DMS153 (cell line): Measurements from ENCODE around the gene HOXA13.

Source experiments
- DNase-seq: peaks from one replicate; lab custom pipeline; 2025; lab: John Stamatoyannopoulos, UW

Gene HOXA13

DNA sequence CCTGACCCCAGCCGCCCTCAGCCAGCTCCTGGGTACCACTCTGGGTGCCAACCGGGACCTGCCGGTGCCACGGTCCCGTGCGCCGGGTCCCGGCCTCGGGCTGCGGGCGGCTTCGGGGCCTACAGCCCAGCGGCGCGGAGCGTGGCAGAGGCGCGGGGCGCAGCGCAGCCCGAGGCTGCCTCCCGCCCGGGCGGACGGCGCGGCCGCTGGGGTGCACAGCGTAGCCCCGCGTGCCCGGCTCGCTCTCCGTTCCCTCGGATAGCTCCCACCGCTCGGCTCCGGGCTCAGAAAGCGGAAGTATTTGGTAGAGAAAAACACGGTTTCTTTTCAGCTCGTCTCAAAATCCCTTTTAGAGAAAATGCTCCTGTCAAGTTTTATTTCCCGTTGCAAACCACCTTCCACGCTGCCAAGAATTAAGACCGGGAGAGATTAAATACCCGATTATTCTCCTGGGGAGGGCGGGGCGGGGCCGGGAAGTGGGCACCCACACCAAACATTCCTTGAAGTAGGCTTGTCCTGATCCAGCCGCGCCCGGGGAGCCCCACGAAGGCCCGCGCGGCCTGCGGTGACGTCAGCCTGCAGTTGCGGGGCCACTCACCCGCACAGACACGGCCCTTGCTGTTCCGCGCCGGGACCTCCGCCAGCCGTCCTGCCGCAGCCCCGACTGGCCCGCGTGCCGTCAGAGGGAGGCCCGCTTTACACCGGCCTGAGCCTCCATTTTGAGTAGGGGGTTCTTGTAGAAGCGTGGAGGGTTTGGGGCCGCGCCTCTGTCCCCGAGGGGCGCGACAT, 7.2 kb downstream of the HOXA13 start:
- no peak for DNase-seq

DNA sequence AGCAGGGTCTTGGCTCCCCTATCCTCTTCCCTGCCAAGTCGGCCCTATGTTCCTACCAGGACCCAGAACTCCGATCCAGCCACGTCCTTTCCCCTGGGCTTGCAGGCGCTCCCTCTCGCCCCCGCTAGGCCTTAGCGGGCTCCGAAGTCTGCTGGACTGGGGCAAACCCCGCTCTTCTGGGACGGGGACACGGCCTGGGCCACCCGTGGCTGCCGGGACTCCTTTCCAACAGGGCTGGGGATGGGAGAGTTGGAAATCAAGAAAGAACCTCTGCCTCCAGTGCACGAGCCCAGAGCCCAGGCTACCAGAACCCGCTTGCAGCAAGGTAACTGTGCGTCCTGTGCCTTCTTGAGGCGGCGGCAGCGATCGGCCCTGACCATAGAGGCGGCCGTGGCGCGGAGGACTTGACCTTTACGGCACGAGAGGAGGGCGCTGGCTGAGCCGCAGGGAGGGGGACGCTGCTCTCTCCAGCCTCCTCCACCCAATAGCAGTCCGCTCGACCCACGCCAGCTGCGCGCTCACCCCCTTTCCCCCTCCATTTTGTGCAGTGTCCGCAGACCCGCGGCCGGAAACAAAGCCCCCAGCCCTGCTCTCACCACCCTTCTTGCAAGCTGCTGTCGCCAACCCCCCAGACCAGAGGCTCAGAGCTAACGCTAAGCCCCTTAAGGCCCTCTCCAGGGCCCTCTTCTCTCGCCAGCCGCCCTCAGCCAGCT, 7.9 kb downstream of the HOXA13 start:
- DNase-seq, result no peak

DNA sequence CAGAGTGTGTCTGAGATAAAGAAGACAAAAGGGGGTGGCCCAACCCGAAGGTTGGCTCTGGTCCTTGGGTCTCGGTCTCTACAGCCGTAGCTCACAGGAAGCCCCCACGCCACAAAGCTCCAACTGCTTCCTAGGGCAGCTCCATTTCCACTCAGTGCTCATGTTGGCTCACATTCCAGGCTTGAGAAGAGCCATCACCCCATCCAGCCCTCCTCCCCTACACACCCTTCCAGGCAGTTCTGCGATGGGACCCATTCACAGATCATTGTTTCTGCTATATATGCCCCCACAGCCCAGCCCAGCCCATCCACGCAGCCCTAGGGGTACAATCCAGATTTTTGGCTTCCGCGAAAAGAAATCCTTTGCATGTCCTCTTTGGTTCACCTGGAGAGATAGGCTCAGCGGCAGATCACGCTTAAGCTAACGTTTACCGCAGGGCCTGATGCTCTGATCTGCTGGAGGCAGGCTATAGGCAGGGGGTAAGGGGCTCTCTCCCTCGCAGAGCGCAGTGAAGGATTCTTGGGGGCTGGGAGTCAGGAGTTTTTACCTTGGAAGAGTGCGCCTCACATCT, 8.6 kb downstream of the HOXA13 start:
- DNase-seq, result no peak

DNA sequence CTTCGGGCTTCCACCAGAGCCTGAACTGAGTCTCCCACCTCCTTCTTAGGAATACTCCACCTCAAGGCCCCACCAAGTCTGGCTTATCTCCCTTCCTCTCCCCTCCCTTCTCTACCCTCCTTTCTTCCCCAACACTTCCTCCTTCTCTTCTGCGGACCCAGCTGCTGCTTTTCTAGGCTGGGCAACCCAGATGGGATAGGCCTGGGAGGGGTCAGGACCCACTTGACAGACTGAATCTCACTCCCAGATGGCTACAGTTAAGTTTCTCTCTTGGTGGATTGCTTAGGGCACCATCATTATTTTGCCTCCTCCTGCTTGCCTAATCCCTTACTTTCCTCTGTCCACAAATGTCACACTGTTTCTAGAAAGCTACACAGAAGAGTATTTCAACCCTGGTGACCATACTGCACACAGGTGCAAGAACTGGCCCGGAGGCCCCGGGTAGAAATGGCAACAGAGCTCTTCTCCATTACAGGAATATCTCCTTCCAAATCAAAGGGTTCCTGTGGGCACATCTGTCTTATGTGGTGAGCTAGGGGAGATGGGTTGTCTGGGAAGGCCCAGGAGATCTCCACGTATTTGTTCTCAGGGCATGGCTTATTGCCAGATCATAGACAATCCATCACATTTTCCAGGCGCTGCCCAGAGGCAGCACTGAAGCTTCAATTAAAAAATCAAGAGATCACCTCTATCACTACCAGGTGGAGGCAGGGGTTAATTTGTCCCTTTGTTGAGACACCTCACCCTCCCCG, 9.7 kb downstream of the HOXA13 start:
- DNase-seq, result no peak

DNA sequence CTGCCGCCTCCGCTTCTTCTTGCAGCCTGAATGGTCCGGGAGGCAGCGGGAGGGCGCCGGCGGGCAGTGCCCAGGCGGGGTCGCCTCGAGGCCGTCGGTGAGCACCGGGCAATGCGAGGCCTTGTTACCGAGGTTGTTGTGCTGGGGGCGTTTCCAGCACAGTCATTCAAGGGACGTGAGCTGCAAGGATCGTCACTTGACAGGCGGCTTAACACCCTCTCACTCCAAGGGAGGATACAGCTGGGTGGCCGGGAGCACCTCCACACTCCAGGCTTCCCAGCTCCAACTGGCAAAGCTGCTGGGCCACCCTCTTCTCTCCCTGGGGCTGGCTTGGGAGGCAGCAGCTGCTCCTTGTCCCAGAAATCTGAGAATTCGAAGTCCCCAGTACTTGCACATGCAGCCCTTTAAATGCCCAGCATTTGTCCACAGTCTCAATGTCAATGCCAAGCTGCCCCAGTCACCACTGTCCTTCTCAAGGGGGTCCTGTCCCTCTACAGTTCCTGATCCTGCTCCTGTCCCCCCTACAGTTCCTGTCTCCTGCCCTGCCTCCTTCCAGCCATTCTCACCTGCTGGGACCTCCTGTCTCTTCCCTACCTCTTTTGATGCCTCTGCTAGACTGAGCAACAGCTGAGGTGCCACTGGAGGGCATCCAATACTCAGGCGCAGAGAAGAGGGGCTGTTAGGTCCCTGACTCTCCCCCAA, 10.4 kb downstream of the HOXA13 start:
- DNase-seq, result peak; percentile 18

DNA sequence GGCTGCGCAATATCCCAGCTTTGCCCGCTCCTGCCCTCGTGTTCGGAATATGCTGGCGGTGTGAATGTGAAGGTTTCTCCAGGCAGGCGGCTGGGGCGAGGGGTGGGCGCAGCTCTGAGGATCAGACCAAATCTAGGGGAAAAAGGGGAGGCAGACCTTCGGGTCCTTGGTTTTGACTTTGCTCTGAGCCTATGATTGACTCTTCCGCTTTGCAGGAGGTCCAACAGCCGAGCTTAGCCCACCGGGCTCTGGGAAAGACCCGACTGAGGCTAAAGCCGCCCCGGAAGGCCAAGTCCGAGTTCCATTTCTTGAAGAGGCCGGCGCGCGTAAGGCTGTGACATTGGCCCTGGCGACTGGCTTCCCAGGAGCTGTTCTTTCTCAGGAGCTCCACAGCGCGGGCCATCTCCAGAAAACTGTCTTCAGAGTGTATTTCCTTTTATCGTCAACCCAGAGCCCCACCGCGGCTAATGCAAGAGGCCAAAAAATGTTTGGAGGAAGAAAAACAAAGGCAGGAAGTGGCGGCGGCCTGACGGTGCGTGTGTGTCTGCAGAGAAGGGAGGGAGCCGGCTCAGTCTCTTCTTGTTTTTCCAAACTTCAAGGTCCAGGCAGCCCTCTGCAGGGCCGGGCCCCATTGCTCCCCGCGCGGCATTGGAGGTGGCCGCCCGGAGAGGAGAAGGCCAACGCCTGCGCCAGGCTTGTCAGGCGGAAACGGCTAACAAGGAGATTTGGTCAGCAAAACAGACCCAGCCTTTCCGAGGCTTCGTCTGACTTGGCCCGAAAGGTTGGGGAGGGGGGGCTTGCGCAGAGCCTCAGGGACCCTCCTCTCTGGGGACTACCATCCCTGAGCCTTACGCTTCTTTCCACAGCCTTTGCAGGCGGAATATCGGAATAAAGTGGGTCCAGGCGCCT, 11.3 kb downstream of the HOXA13 start:
- no peak for DNase-seq

DNA sequence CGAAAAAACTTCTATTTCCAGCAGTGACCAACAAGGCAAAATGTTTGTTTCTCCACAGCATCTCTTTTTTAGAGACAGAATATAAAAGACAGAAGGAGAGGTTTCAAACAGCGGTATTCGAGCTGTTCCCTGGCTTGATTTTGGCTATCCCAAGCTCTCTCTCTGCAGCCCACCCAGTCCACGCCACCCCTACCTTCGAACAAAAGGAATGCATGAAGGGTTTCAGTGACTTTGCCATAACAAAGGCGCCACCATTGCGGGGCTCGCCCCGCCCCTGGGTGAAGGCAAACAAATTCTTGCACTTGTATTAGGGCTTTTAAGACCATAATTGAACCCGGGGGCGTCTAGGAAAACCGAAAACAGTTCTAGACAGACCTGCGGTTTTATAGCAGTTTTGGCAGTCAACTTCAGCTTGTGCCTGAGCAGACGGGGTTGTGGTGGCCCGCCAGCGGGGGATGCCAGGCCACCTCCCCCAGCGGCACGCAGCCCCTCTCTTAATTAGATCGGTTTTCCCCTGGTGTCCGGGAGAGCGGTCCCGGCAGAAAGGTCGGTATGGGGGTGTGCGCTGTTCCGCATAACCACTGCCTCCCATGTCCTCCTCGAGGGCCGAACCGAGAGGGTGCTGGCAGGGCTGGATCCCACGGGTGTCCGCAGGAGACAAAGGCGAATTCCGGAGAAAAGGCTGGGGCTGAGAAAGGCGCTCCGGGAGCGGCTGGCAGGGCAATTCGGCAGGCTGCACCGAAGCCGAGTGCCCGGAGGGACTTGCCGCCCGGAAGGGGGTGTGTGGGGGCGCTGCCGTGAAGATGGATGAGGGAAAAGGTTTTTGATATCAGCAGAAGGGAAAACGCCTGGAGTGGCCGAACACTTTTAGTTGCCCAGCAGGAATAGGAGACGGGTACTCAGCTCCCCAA, 12.2 kb downstream of the HOXA13 start:
- DNase-seq, result no peak

DNA sequence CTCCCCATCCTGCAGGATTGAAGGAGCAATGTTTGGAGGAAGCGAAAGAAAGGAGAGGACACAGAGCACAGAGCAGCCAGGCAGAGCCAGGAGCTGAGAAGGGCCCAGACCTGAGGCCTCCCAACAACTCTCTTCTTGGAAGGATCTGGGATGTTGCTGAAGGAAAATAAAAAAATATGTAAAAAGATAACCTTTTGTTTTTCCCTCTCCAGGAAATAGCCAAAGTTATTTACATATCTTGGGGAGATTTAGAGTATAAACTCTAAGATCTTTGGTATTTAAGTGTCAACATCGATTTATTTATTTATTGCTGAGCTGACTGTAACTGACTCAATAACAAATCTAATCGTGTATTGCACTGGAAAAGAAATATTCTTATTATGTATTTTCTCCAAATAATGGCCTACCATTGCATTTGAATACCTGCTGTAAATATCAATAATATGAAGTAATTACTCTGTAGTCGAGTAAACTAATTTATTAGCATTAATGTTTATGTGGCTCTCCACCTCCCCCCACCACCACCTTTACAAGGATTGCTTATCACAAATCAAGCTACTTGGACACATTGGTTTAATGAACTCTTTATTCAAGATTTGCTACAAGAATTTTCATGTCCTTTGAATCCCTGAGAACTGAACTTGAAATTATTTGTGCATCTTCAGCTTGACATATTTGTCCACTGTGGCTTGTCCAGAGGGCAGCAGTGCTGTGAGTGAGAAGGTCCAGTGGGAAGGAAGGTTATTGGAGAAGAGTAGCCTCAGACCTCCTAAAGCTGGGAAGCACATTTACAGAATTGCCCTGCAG, 13.0 kb downstream of the HOXA13 start:
- DNase-seq, result no peak

DNA sequence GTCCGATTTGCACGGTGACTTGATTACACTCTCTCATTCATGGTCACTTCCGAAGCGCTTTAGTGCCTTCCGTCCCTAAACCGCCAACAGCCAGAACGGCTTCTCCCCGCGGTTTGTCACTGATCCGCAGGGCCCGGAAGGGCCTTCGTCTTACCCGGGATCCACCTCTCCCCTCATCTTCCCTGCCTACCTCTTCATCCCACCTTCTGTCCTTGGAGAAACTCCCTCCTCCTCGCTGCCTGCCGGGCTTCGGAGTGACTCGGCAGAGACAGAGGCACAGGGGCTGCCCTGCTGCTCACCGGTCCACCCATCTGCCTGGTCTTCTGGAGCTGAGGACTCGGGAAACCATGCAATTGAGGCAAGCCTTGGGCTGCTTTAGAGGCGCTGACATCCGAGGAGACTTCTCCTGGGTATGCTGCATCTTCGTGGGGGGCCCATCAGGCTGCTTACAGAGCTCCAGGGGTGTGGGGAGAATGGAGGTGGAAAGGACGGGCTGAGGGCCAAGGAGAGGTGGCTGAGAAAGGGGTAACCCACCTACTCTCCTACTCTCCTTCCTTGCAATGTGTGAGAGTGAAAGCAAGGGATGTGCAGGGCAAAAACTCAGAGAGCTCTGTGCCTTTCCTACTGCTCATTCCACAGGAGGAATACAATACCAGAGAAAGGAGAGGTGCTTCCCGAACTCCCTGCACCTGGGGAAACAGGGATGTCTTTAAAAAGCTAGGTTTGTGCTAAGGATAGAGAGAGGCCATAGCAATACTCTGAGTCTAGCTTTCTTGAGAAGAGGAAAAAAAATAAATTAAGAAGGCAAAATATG, 13.8 kb downstream of the HOXA13 start:
- no peak for DNase-seq

DNA sequence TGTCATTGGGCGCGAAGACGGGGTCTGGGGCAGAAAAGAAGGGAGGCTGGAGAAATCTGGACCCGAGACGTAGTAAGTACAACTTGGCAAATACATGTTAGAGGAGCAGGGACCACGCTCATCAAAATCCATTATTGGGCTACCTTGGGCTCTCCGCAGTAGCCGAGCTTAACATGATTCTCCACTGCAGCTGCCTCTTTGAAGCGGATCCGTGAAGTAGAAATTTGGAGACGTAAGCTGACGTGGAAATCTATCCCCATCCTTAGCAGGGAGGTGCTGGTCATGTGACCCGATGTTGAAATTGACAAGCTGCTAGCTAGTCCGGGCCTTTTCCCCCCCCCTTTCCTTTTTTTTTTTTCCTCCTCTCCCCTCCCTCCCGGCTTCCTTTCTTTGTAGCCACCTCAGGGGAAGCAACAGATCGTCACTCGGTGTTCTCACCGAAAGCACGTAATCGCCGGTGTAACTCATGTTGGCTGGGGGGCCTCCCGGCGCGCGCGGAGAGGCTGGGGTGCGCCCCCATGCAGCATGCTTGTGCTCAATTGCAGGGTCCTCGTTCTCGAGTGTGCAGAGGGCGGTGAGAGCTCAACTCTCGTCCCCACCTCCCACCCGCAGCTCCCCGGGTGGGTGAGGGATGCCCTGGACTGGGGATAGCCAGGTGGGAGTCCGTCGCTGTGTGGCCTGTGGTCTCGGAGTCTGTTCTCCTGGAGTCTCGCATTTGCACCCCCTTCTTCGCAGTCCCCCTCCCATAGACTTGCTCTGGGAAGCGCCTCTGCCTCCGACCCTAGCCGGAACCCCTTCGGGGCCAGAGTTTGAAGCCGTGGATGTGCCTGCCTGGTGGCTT, 14.7 kb downstream of the HOXA13 start, which contains the start of gene HOXA11:
HOXA11 (minus strand) TSS at position 220 of the 841 bp plus-strand sequence; CDS start at position 132, 88 bp downstream.
- peak; percentile 72 for DNase-seq

DNA sequence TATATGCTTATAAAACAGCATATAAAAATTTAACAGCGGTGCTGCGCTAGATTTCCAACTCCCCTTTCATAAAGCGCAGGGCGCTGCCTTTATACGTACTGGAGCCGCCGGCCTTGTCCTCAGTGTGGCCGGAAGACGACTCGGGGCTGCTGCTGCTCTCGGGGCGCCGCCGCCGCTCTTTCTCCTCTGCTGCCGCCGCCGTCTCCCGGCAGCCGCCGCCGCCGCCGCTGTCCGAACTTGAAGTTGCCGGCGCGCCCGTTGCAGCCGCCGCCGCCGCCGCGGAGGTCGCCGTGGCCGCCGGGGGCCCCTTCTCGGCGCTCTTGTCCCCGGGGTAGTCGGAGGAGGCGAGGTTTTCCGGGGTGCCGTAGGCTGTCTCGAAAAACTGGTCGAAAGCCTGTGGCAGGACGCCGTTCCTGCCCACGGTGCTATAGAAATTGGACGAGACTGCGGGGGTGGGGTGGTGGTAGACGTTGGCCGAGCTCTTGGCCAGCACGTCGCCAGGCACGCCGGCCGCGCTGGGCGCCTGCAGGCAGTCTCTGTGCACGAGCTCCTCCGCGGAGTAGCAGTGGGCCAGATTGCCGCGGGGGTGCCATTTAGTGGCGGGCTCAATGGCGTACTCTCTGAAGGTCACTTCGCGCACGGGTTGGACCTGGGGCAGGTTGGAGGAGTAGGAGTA, 15.4 kb downstream of the HOXA13 start:
- peak; percentile 26 for DNase-seq

DNA sequence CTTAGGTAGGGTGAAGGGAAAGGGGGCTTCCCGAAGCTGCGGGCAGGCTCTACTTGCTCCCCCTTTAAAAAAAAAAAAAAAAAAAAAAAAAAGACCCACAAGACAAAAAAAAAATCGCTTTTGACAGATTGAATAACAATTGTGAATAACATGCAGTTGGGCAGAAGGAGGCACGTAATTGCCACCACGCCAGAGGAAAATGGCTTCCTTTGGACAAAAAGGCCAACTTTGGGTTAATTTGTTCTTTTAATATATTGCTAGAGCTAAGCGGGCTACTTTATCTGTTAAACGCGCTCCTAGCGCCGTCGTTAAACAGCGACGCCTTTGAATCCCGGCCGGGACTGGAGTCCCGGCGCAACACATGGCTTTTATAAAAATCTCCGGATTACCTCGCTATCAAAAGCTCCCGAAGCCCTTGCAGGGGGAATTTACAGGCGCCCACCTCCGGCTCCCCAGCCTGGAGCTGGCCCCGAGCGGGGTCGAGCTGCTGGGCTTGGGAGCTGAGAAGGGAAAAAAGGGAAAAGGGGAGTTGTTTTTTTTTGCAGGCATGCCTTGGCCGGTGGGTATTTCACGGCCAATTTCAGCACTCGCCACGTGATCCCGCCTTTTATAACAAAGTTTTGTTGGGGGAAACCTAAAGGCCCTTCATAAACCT, 16.1 kb downstream of the HOXA13 start:
- no peak for DNase-seq

DNA sequence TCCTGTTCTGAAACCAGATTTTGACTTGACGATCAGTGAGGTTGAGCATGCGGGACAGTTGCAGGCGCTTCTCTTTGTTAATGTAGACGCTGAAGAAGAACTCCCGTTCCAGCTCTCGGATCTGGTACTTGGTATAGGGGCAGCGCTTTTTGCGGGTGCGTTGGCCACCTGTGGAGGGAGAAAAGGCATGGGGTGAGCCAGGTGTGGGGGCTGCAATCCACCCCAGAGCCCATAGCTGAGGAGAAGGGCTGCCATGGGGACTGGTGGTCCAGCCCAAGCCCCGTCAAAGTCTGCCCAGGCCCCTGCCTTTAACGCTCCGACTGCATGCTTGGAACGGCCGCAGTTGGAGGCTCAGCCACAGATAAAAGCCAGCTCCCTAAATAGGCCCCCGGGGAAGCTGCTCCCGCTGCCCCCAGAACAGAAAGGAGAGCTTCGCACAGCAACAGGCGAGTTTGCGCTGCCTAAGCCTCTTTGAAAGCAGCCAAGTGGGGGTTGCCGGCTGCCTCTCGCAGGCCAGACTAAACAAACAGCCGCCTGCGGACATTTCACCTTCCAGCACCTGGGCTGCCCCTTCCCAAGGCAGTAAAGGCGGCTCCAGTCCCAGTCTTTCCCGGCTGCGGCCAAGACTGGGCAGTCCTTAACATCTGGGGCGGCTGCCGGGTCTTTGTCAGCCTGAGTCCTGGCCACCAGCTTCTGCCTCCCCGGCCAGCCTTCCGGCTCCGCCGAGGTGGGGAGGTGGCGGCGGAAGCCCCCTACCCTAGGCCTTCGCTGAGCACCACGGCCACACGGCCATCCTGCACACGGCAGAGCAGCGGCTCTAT, 16.8 kb downstream of the HOXA13 start:
- DNase-seq, result no peak

DNA sequence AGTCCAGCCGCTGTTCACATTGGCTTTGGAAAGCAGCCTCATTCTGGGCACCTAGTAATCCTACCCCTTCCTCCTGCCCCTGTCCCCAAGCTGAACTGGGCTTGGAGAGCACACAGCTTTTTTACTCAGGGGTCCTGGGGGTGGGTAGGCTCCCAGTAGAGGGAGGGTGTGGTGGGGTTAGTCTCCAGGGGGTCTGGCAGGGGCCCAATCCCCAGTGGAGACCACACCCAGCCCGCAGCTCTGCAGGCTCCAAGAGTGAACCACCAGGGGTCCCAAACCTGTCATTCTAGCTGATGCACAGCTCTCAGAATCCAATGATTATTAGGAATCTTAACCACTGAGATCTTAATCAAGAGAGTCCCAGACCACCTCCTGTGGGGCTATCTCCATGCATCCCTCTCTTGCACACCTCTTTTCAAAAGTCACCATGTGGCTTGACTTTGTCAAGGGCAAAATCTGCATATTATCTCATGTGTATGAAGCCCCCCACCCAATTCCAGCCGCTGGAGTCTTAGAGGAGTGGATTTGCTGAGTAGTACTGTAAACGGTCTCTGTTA, 17.5 kb downstream of the HOXA13 start:
- DNase-seq, result no peak
